IPS-18c (cell line): ENCODE data around the gene UNC79.

Source experiments
- H3K4me3 ChIP-seq: 2 replicates; pipeline ENCODE4 v1.7.0; 2013; ENCODE audit warnings: low read depth, mild to moderate bottlenecking, low read length, moderate library complexity; ENCODE audit not compliant: insufficient read depth
- H3K9me3 ChIP-seq: one replicate; pipeline ENCODE4 v1.6.1; 2013; ENCODE audit warnings: mild to moderate bottlenecking, low read length, moderate library complexity; ENCODE audit not compliant: control insufficient read depth, insufficient read depth

The UNC79 gene

GRCh38 chr14:93720981-93721483 is 290.3 kb downstream of the UNC79 start:
- no peaks in the 10 kb centered on the region for H3K9me3 ChIP-seq
- H3K4me3 ChIP-seq = no peak overlapping the region

- Histone ChIP-seq H3K4me3 (no peak overlapping the region), H3K9me3 (no peaks in the 10 kb centered on the region)
Measured at GRCh38 chr14:93723001-93723400, 292.3 kb downstream of the UNC79 start.

- no peaks in the 10 kb centered on the region for H3K9me3 ChIP-seq
- no peak overlapping the region for H3K4me3 ChIP-seq
Measured at GRCh38 chr14:93725002-93725582, 294.4 kb downstream of the UNC79 start.

GRCh38 chr14:93725993-93726392 is 295.3 kb downstream of the UNC79 start:
- Histone ChIP-seq H3K9me3 (no peaks in the 10 kb centered on the region), H3K4me3 (no peak overlapping the region)

- Histone ChIP-seq H3K9me3 (no peaks in the 10 kb centered on the region), H3K4me3 (no peak overlapping the region)
Measured at GRCh38 chr14:93727039-93727740, 296.5 kb downstream of the UNC79 start.

- no peaks in the 10 kb centered on the region for H3K9me3 ChIP-seq
- H3K4me3 ChIP-seq = no peak overlapping the region
Measured at GRCh38 chr14:93727917-93728650, 297.3 kb downstream of the UNC79 start.

- Histone ChIP-seq H3K4me3 (no peak overlapping the region), H3K9me3 (no peaks in the 10 kb centered on the region)
Measured at GRCh38 chr14:93728651-93729016, 297.9 kb downstream of the UNC79 start.

GRCh38 chr14:93729993-93730392 is 299.3 kb downstream of the UNC79 start:
- no peak overlapping the region for H3K4me3 ChIP-seq

GRCh38 chr14:93731753-93732152 is 301.0 kb downstream of the UNC79 start:
- Histone ChIP-seq H3K9me3 (no peaks in the 10 kb centered on the region), H3K4me3 (no peak overlapping the region)

More at GRCh38 chr14:93729993-93730392, 299.3 kb downstream of the UNC79 start:
- H3K9me3 ChIP-seq = no peaks in the 10 kb centered on the region

GRCh38 chr14:93732524-93732923 is 301.8 kb downstream of the UNC79 start:
- H3K9me3 ChIP-seq = no peaks in the 10 kb centered on the region
- H3K4me3 ChIP-seq = no peak overlapping the region

- Histone ChIP-seq H3K4me3 (no peak overlapping the region), H3K9me3 (no peaks in the 10 kb centered on the region)
Measured at GRCh38 chr14:93733231-93733630, 302.5 kb downstream of the UNC79 start.

- no peaks in the 10 kb centered on the region for H3K9me3 ChIP-seq
- no peak overlapping the region for H3K4me3 ChIP-seq
Measured at GRCh38 chr14:93733631-93734030, 302.9 kb downstream of the UNC79 start.

- H3K9me3 ChIP-seq = no peaks in the 10 kb centered on the region
- H3K4me3 ChIP-seq = no peak overlapping the region
Measured at GRCh38 chr14:93734086-93734822, 303.5 kb downstream of the UNC79 start.

GRCh38 chr14:93735206-93735605 is 304.5 kb downstream of the UNC79 start:
- Histone ChIP-seq H3K4me3 (no peak overlapping the region), H3K9me3 (no peaks in the 10 kb centered on the region)

- Histone ChIP-seq H3K4me3 (no peak overlapping the region), H3K9me3 (no peaks in the 10 kb centered on the region)
Measured at GRCh38 chr14:93736378-93737014, 305.8 kb downstream of the UNC79 start.

GRCh38 chr14:93737634-93738033 is 306.9 kb downstream of the UNC79 start:
- H3K4me3 ChIP-seq = no peak overlapping the region
- no peaks in the 10 kb centered on the region for H3K9me3 ChIP-seq

- Histone ChIP-seq H3K9me3 (no peaks in the 10 kb centered on the region), H3K4me3 (no peak overlapping the region)
Measured at GRCh38 chr14:93741556-93742230, 311.0 kb downstream of the UNC79 start.
